GM12878 (cell line): ENCODE measurements around the gene DAB2. TPM values are rescaled to one million over a fixed set of nuclear protein-coding genes. Genes with fewer than 3 reads are reported as not detected.

ENCODE experiments used
- ATAC-seq: fragments of 200-7000 bp; cut with Tn5 transposase; 3 replicates; pipeline ENCODE4 v1.9.1; 2020; ENCODE audit warnings: mild to moderate bottlenecking, moderate library complexity
- BruUV-seq: library from RNA; stranded (reverse); fragments of 400-500 nt; replicated peaks from 2 replicates; lab custom pipeline; 2021; lab: Mats Ljungman, UMichigan
- CTCF ChIA-PET: fragments of 300-600 bp; sonication (Branson Sonifier 250); formaldehyde crosslinking; extraction: SDS; loops from one replicate; lab custom pipeline; 2021; ENCODE audit warnings: inconsistent platforms; lab: Yijun Ruan, JAX
- POLR2A ChIA-PET: fragments of 350-600 bp; formaldehyde crosslinking; extraction: SDS; loops from one replicate; lab custom pipeline; 2021; ENCODE audit warnings: inconsistent platforms; lab: Charles Lee
- RAD21 ChIA-PET: fragments of 300-600 bp; sonication (Branson Sonifier 250); formaldehyde crosslinking; loops from one replicate; lab custom pipeline; 2023; ENCODE audit warnings: antibody characterized with exemption; ENCODE audit not compliant: unreplicated experiment; lab: Charles Lee
- SMC1A ChIA-PET: fragments of 300-600 bp; sonication (Branson Sonifier 250); formaldehyde crosslinking; loops from one replicate; lab custom pipeline; 2023; ENCODE audit not compliant: unreplicated experiment, uncharacterized antibody; lab: Charles Lee
- DNase-seq: peaks from one replicate; pipeline ENCODE4 v3.0.0-alpha.2; 2011; ENCODE audit warnings: low read depth, low spot score
- FAIRE-seq: peaks from 3 replicates; lab custom pipeline; 2011; peaks lifted over from hg19 to GRCh38; lab: Jason Lieb, UNC
- H2AFZ ChIP-seq: 2 replicates; pipeline ENCODE4 v1.6.0; 2011; ENCODE audit warnings: low read depth, low read length, control low read depth; ENCODE audit not compliant: control insufficient read depth
- H3K27ac ChIP-seq: 2 replicates; pipeline ENCODE4 v1.5.1; 2011; ENCODE audit warnings: control low read depth; ENCODE audit not compliant: control insufficient read depth, insufficient read depth
- H3K27me3 ChIP-seq, 2 experiments: replicated peaks in 1 of 2; 2 replicates each; pipeline versions ENCODE4 v1.6.0 to v1.6.1; 2011; ENCODE audit warnings: low read length in 1 of 2; ENCODE audit not compliant: control insufficient read depth in 2 of 2, insufficient read depth in 2 of 2
- H3K36me3 ChIP-seq, 2 experiments: 2 replicates each; pipeline ENCODE4 v1.5.1; 2011; ENCODE audit warnings: low read length in 1 of 2; ENCODE audit not compliant: control insufficient read depth in 2 of 2, insufficient read depth in 2 of 2
- H3K4me1 ChIP-seq: 2 replicates; pipeline ENCODE4 v1.6.1; 2011; ENCODE audit warnings: mild to moderate bottlenecking, low read length, moderate library complexity, mixed read lengths; ENCODE audit not compliant: control insufficient read depth, insufficient read depth
- H3K4me2 ChIP-seq: 2 replicates; pipeline ENCODE4 v1.6.0; 2011; ENCODE audit warnings: control low read depth; ENCODE audit not compliant: control insufficient read depth, insufficient read depth
- H3K4me3 ChIP-seq: fragments of 200-600 bp; sonication (generic); 2 replicates; pipeline ENCODE4 v1.5.1; 2016
- H3K79me2 ChIP-seq: 2 replicates; pipeline ENCODE4 v1.6.0; 2011; ENCODE audit warnings: low read length; ENCODE audit not compliant: control insufficient read depth, insufficient read depth
- H3K9ac ChIP-seq: 2 replicates; pipeline ENCODE4 v1.8.0; 2011; ENCODE audit warnings: low read length, control low read depth, mixed read lengths; ENCODE audit not compliant: control insufficient read depth, insufficient read depth
- H3K9me3 ChIP-seq: replicated peaks from 3 replicates; pipeline ENCODE4 v1.5.1; 2011; ENCODE audit warnings: mild to moderate bottlenecking, low read length; ENCODE audit not compliant: control insufficient read depth, insufficient read depth
- H4K20me1 ChIP-seq: 2 replicates; pipeline ENCODE4 v1.6.0; 2011; ENCODE audit not compliant: control insufficient read depth, insufficient read depth
- E2F4 ChIP-seq: IDR thresholded peaks from 2 replicates; pipeline ENCODE4 v1.6.1; 2012; ENCODE audit warnings: low read depth, low read length, improper control_type of control experiment
- GATAD2B ChIP-seq: fragments of 450-650 bp; conservative IDR thresholded peaks from 2 replicates; pipeline ENCODE4 v1.6.1; 2017; ENCODE audit warnings: low read depth, mild to moderate bottlenecking, moderate library complexity
- MXI1 ChIP-seq: fragments of 150-350 bp; IDR thresholded peaks from 2 replicates; pipeline ENCODE4 v1.6.1; 2011; ENCODE audit warnings: low read depth, mild to moderate bottlenecking, inconsistent platforms, low read length, improper control_type of control experiment
- MYB ChIP-seq: fragments of 150-350 bp; IDR thresholded peaks from 2 replicates; pipeline ENCODE4 v1.6.1; 2014; ENCODE audit warnings: mild to moderate bottlenecking, low read depth, low read length, borderline replicate concordance
- PBX3 ChIP-seq: IDR thresholded peaks from 2 replicates; pipeline ENCODE4 v1.6.1; 2011; ENCODE audit warnings: mild to moderate bottlenecking, low read depth, low read length, moderate library complexity; ENCODE audit not compliant: insufficient replicate concordance
- PKNOX1 ChIP-seq: fragments of 450-650 bp; IDR thresholded peaks from 2 replicates; pipeline ENCODE4 v1.6.1; 2016; ENCODE audit warnings: mild to moderate bottlenecking
- RAD21 ChIP-seq: IDR thresholded peaks from 2 replicates; pipeline ENCODE4 v1.6.1; 2011; ENCODE audit warnings: mild to moderate bottlenecking, low read depth, low read length, moderate library complexity; ENCODE audit not compliant: insufficient read depth
- SUZ12 ChIP-seq: fragments of 200-600 bp; sonication (generic); IDR thresholded peaks from one replicate; pipeline ENCODE4 v1.6.1; 2018; ENCODE audit warnings: antibody characterized with exemption, mild to moderate bottlenecking; ENCODE audit not compliant: unreplicated experiment
- ZBED1 ChIP-seq: IDR thresholded peaks from 2 replicates; pipeline ENCODE4 v1.6.1; 2016; ENCODE audit warnings: borderline replicate concordance
- WGBS: methylation state at CpG from one replicate; pipeline ENCODE4 v1.1.6; 2016; ENCODE audit warnings: low lambda C conversion rate; ENCODE audit not compliant: insufficient replicate concordance, insufficient coverage; ENCODE audit errors: missing lambda C conversion rate; 5-methylcytosine and 5-hydroxymethylcytosine counted together
- in situ Hi-C: fragments of 300-500 bp; cut with MboI; formaldehyde crosslinking; loops from 9 replicates; pipeline ENCODE4 v1.14.3; 2018; ENCODE audit warnings: mixed read lengths
- intact Hi-C: fragments of 100-400 bp; cut with micrococcal nuclease; formaldehyde crosslinking; loops from one replicate; pipeline ENCODE4 v1.14.2; 2022; ENCODE audit not compliant: unreplicated experiment
- polyA plus RNA-seq, 11 experiments: library from polyadenylated mRNA; depleted of rRNA in 4 of 11; unstranded in 6 of 11; stranded (reverse) in 5 of 11; fragments of >200 nt; fragmentation: Nextera tagmentation in 4 of 11; fragmentation: Illumina TruSeq in 1 of 11; extraction: Ambion mirVana in 4 of 11; extraction: Trizol in 1 of 11; gene quantifications; 1 replicate in 1 of 11; 2 replicates in 10 of 11; pipeline versions ENCODE4 v1.2.1 to v1.2.3, GENCODE V29; 2011 to 2016; ENCODE audit warnings: inconsistent platforms in 2 of 11, missing spikeins in 2 of 11, low read depth in 1 of 11
- total RNA-seq, 4 experiments: library from RNA; depleted of rRNA in 3 of 4; stranded (reverse); fragments of >200 nt in 3 of 4; fragmentation: Illumina TruSeq in 1 of 4; extraction: Trizol in 1 of 4; gene quantifications; 2 replicates each; pipeline versions ENCODE4 v1.2.1 to v1.2.3, GENCODE V29; 2013 to 2021

Gene DAB2
- total and polyA plus RNA-seq, 10 of the 15 experiments (the other 5 are each of a cell fraction or from before 2014, with no cell fraction given) = 0.05 to 0.23 (median 0.11) TPM; not detected in 7

GRCh38 chr5:39466846-39467245 is 42.1 kb upstream of the DAB2 start:
- no peaks in the 10 kb centered on the region for H3K4me1 ChIP-seq
- no peak overlapping the region for H2AFZ ChIP-seq
- in situ Hi-C loops (no loop called here), intact Hi-C loops (no loop called here)
- no peaks in the 10 kb centered on the region for H3K79me2 ChIP-seq
- POLR2A ChIA-PET = no interaction called here
- CTCF ChIA-PET = interaction anchor here (0.8 kb wide), 1 partner anchor 91 kb away, joined by 3 read pairs; no protein-coding TSS in a partner anchor
- no peak overlapping the region for H3K4me3 ChIP-seq
- no peaks in the 10 kb centered on the region for H3K9me3 ChIP-seq
- H3K36me3 ChIP-seq = no peaks in the 10 kb centered on the region
- H3K9ac ChIP-seq = no peak overlapping the region
- RAD21 ChIA-PET = no interaction called here
- no TSS peak for BruUV-seq
- FAIRE-seq (no peak), DNase-seq (no peak), ATAC-seq (no peak)
- WGBS = 30% methylated on average over 1 of the region's 1 CpG
- SMC1A ChIA-PET = no interaction called here
- no peaks in the 10 kb centered on the region for H4K20me1 ChIP-seq
- no peaks in the 10 kb centered on the region for H3K27me3 ChIP-seq
- H3K27ac ChIP-seq = no peak overlapping the region
- H3K4me2 ChIP-seq = no peak overlapping the region
- TF ChIP-seq GATAD2B = no peak

GRCh38 chr5:39465843-39466242 is 41.1 kb upstream of the DAB2 start:
- no peak overlapping the region for H2AFZ ChIP-seq

More at GRCh38 chr5:39465843-39466242, 41.1 kb upstream of the DAB2 start:
- CTCF ChIA-PET = interaction anchor here (1.2 to 1.7 kb wide), 2 partner anchors 10 to 90 kb away, joined by 3 to 5 read pairs; no protein-coding TSS in a partner anchor
- Histone ChIP-seq H3K9me3 (no peaks in the 10 kb centered on the region), H3K79me2 (no peaks in the 10 kb centered on the region)
- intact Hi-C loops = no loop called here
- no peak for DNase-seq
- 0% methylated on average over 2 of the region's 2 CpGs for WGBS
- TF ChIP-seq PBX3 = no peak
- no peak for TF ChIP-seq RAD21
- no peak for TF ChIP-seq MYB
- no peak for TF ChIP-seq MXI1
- TF ChIP-seq SUZ12 = no peak
- no peak for TF ChIP-seq PKNOX1
- TF ChIP-seq ZBED1 = no peak
- TF ChIP-seq E2F4 = no peak
- TF ChIP-seq, all 136 proteins: peak for 0
- Histone ChIP-seq H3K4me3 (no peak overlapping the region), H3K27ac (no peak overlapping the region), H3K27me3 (no peaks in the 10 kb centered on the region), H3K36me3 (no peaks in the 10 kb centered on the region), H3K4me1 (no peaks in the 10 kb centered on the region), H3K4me2 (no peak overlapping the region), H4K20me1 (no peaks in the 10 kb centered on the region), H3K9ac (no peak overlapping the region)
- in situ Hi-C loops = no loop called here
- ChIA-PET RAD21 (no interaction called here), POLR2A (no interaction called here), SMC1A (interaction anchor here (1.1 to 1.5 kb wide), 3 partner anchors 10 to 248 kb away, joined by 3 to 4 read pairs (median 3); no protein-coding TSS in a partner anchor)
- ATAC-seq (no peak), FAIRE-seq (no peak)
- BruUV-seq = no TSS peak
